ENCODE results near the gene SLC25A21.

DNA sequence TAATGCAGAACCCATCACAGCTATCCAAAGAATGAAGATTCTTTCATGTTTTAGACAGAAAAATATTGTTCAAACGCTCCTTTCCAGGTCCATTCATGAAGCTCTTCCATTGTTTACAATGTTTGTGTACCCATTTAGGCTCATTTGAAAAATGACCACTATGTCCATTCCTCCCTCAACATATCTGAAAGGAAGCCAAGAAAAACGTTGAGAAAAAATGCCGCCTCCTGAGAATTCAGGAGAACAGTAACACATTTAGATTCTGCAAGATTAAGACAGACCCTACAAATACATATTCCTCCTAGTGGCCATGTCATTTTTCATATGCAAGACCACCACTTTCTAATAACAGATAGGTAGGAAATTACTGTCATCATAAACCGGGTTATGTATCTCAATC, 124.4 kb downstream of the SLC25A21 start:
- TF ChIP-seq, protein P1, sequence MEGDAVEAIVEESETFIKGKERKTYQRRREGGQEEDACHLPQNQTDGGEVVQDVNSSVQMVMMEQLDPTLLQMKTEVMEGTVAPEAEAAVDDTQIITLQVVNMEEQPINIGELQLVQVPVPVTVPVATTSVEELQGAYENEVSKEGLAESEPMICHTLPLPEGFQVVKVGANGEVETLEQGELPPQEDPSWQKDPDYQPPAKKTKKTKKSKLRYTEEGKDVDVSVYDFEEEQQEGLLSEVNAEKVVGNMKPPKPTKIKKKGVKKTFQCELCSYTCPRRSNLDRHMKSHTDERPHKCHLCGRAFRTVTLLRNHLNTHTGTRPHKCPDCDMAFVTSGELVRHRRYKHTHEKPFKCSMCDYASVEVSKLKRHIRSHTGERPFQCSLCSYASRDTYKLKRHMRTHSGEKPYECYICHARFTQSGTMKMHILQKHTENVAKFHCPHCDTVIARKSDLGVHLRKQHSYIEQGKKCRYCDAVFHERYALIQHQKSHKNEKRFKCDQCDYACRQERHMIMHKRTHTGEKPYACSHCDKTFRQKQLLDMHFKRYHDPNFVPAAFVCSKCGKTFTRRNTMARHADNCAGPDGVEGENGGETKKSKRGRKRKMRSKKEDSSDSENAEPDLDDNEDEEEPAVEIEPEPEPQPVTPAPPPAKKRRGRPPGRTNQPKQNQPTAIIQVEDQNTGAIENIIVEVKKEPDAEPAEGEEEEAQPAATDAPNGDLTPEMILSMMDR (conservative IDR thresholded peaks at IDR 0.05 in 1 of 2, IDR thresholded peaks at IDR 0.05 in 1 of 2; ENCODE audit: low read depth in 1 of 2, low read length in 2 of 2) = no peak
- TF ChIP-seq EZH2 (IDR thresholded peaks at IDR 0.05; ENCODE audit: low read length, missing control alignments) = no peak
